GM12891 (cell line): Measurements from ENCODE around the gene AKAP3.

Source experiments
- POLR2A ChIP-seq: IDR thresholded peaks from 2 replicates; pipeline ENCODE4 v1.6.1; 2011; ENCODE audit warnings: low read depth, low read length, control low read depth
- POLR2AphosphoS5 ChIP-seq: IDR thresholded peaks from 2 replicates; pipeline ENCODE4 v1.6.1; 2011; ENCODE audit warnings: low read depth, low read length, control low read depth
- TAF1 ChIP-seq: IDR thresholded peaks from 2 replicates; pipeline ENCODE4 v1.6.1; 2011; ENCODE audit warnings: low read depth, low read length, control low read depth

DNA sequence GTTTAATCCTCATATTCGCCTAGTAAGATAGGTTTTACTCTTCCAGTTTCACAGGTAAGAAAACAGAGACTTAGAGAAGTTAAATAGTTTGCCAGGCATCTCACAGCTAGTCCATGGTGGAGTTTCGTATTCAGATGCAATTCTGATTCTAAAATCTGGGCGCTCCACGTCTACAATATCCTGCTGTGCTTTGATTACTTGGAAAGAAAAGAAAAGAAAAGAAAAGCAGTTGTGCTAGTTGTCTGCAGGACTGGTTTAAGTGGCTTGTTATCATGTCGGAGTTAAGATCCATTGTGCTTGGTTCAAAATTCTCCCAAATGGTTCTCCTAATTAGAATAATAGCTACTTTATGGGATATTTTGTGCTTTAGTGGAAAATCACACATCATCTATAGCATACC is 18.6 kb downstream of the AKAP3 start:
- TF ChIP-seq POLR2AphosphoS5: no peak
- TF ChIP-seq POLR2A: no peak
- TF ChIP-seq TAF1: no peak
